Fibroblast of skin of scalp (primary cell): ENCODE measurements around the gene SLITRK3.
"Not testable (repeated sequence)": the region's sequence is repeated elsewhere in the genome, so short reads cannot be mapped to it uniquely, and the experiment has no call there.

ENCODE experiments used
- DNase-seq: peaks from one replicate; pipeline ENCODE4 v3.0.0-alpha.2; 2013

The SLITRK3 gene

DNA sequence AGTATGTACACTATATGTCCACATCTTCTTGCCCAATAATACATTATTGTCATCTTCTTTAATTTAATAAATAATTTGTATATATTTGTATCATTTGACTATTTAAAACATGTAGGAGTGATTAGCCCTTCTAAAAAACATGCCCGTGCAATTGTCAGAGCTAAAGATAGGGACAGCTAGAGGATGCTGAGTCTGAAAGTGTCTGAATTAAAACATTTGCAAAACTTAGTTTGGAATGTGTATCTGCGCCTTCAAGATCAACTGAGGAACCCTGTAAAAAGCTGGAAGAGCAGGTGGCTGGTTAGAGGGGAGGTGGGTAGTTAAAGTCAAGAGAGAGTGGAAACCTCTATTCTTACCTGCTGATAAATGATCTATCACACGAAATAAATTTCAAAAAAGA is 4.7 kb downstream of the SLITRK3 start:
- DNase-seq: no peak

- no peak for DNase-seq
Measured at GRCh38 chr3:165188452-165188851, 7.7 kb downstream of the SLITRK3 start.

- peak; percentile 51 for DNase-seq
Measured at GRCh38 chr3:165185707-165186327, 10.4 kb downstream of the SLITRK3 start.

DNA sequence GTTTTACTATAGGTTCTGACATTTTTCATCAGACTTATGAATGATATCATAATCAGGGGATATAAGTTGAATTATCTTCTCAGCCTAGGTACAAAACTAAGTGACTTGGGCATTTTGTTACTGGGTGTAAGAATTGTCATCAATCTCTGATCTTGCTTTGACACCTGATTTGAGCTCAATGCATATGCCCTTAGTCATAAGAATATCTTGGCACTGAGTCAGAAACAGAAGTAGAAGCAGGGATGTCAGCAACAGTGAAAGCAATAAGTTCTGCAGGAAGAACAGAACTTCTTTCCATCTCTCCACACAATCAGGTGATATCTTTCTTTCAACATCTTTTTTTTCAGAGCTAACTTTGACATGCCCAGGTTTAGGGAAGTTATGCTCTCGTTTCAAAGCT is 14.6 kb downstream of the SLITRK3 start:
- no peak for DNase-seq

GRCh38 chr3:165170236-165170635 is 25.9 kb downstream of the SLITRK3 start:
- DNase-seq: no peak

GRCh38 chr3:165169368-165169767 is 26.8 kb downstream of the SLITRK3 start:
- no peak for DNase-seq

GRCh38 chr3:165162883-165163282 is 33.3 kb downstream of the SLITRK3 start:
- DNase-seq: no peak

- DNase-seq: no peak
Measured at GRCh38 chr3:165159760-165160421, 36.3 kb downstream of the SLITRK3 start.

GRCh38 chr3:165158011-165158410 is 38.2 kb downstream of the SLITRK3 start:
- DNase-seq: no peak

DNA sequence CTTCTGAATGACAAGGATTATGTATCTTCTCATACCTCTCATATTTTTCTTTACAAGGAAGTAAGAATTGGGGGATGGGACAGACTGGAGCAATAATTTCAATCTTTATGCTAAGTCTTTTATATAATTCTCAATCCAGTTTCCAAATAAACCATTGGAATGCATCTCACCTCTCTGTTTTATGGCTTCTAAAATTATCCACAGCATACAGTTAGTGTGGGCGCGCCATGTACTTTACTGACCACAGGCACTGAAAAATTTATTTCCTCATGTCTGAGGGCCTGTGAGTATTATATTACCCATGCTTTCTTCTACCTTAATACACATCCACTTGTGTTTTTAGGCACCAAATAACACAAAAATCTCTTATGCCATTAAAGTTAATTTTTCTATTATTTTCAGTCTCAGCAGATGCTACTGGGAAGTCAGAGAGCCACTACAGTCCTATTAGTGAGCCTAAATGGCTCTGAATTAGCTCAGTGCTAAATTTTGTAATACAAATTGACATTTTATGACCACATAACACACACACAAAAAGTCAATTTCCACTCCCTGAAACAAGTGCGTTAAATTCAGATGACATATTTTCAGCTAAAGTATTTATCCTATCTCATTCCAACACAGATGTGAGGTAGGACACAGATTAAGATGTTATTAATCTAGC is 39.3 kb downstream of the SLITRK3 start:
- no peak for DNase-seq

- no peak for DNase-seq
Measured at GRCh38 chr3:165148876-165149441, 47.2 kb downstream of the SLITRK3 start.

DNA sequence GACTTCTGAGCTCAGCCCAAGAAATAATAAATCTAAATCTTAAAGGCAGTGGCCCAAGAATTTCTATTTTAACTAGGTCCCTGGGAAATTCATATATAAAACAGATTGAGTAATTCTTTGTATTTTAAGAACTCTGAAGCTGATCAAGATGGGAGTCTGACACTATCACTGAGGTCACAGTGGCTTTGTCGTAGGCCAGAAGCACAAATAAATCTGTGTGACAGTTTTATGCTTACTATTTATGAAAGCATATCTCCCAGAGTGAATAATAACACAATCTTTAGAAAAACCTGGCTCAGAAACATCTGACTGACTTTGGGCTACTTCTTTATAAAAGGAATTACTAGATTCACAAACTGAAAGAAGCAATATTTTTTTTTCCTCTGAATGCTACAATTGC is 51.9 kb downstream of the SLITRK3 start:
- no peak for DNase-seq

GRCh38 chr3:165139918-165140317 is 56.3 kb downstream of the SLITRK3 start:
- not testable (repeated sequence) for DNase-seq
